HG02763 (cell line): ENCODE results near the gene IL34.

Experiments used
- ATAC-seq: cut with Tn5 transposase; IDR thresholded peaks from one replicate; pipeline ENCODE4 v1.9.1; 2021; ENCODE audit warnings: mild to moderate bottlenecking, moderate library complexity; ENCODE audit not compliant: unreplicated experiment

Gene IL34

GRCh38 chr16:70687671-70688245, 41.4 kb downstream of the IL34 start:
- no peak for ATAC-seq

DNA sequence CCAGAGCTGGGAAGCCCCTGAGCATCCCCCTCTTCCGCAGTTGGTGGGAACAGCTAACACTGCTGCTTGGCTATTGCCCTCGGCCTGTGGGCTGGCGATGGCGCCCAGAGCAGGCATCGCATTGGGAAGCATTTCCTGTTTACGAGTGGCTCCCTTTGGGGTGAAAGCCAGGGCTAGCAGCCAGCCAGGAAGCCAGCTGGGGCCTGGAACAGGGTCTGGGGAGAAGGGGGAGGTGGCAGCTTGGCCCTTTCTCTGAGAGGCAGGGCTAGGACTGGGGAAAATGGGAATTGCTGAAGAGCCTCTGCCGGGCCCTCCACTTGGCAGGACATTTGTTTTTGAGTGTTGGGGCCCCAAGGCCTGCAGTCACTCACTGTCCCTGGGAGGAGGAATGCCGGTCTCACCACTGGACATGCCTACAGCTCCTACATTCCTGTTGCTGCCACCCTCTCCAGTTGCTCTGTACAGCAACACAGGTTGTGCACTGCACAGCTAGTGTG, 41.9 kb downstream of the IL34 start:
- no peak for ATAC-seq

- no peak for ATAC-seq
These were observed 42.9 kb downstream of the IL34 start for GRCh38 chr16:70689035-70689969.

- no peak for ATAC-seq
These were observed 43.9 kb downstream of the IL34 start for GRCh38 chr16:70689970-70690891.

GRCh38 chr16:70691223-70692129, 45.1 kb downstream of the IL34 start:
- no peak for ATAC-seq

GRCh38 chr16:70692130-70692872, 45.9 kb downstream of the IL34 start:
- ATAC-seq = no peak

- no peak for ATAC-seq
These were observed 46.7 kb downstream of the IL34 start for GRCh38 chr16:70692873-70693671.

GRCh38 chr16:70694088-70694867, 47.9 kb downstream of the IL34 start:
- ATAC-seq = no peak

GRCh38 chr16:70694868-70695218, 48.5 kb downstream of the IL34 start:
- ATAC-seq = no peak

DNA sequence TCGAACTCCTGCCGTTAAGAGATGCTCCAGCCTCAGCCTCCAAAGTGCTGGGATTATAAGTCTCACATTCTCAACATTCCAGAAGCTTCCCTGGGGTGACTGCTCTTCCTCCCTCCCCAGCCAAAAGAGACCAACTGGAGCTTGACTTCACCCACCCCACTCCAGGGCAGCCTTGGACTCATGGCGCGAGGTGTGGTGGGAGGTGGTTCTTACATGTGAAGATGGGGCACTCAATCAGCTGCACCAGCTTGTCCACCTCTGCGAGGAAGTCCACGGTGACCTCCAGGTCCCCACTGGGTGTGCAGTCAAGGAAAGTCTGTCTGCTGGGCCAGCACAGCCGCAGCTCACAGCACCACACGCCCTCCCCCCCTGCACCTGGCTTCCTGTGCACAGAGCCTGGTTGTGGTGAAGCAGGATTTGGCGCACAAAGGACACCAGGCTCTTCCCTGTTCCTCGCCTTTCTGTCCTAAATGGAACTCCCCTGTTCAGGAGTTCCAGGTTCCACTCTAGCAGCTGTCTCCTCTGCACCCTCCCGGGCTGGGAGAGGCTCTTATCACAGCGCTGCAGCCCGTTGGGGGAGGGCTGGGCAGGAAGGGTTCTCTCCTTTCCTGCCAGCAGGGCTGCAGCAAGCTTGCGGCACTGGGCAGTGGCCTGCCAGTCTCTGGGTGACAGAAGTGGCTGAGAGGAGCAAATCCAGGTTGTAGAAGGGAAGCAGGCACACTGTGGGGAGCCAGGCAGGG, 49.1 kb downstream of the IL34 start:
- ATAC-seq = no peak

GRCh38 chr16:70696355-70696754, 50.0 kb downstream of the IL34 start:
- ATAC-seq = no peak

GRCh38 chr16:70696952-70697593, 50.7 kb downstream of the IL34 start:
- no peak for ATAC-seq

GRCh38 chr16:70697594-70698170, 51.3 kb downstream of the IL34 start:
- ATAC-seq = no peak

DNA sequence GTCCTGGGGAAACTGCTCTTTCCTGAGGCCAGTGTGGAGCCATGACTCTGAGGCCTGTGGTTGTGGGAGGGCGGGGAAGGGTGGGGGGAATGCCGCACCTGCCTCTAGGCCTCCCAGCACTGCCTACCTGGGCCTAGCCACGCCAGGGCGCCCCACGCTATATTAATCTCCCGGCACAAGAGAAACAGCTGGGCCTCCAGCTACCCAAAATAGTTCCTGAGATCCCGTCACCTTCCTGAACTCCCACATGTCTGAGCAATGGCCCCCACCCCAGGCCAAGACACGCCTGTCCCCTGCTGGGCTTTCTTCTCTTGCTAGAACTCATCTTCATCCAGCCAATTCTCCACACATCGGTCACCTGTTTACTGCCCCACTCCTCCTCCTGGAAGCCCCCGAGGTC, 52.5 kb downstream of the IL34 start:
- ATAC-seq = no peak

- ATAC-seq = no peak
These were observed 53.3 kb downstream of the IL34 start for GRCh38 chr16:70699696-70700095.
